Measurements from ENCODE around the gene DNAH3. TPM values are rescaled to one million over a fixed set of nuclear protein-coding genes. Genes with fewer than 3 reads are reported as not detected.

Gene DNAH3
- total RNA-seq, 1 donor from 2014 or later = not detected

DNA sequence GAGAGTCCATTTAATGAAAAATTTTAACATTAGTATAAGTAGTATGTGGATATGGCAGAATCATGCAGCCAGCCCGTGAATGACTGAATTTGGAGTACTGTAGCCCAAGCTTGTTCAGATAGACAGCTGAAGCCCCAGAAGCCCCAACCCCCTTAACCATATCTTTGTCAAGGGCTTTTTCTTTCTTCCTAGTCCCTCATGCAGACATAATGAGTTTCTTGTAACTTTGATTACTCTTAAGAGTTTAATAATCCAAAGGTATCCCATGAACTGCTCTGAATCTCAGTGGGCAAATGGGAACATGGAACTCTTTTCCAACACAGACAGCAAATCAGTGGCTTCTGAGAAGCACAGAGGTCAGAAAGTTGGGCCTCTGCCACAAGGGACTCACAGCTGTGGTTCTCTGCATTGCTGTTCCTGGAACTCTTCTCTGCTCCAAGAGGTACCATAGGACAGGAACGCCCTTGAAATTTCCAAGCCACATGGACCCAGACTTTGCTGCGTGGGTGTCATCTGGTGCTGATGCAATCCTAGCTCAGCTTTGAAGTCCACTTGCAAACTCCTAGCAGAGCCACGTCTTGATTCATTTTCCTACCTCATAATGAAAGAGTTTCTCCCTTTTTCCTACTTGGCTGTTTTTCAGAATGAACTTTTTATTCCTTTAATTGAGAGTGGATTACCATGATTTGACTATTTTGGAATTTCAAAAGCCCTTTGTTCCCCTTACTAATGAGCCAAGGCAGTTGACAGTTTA lies 232.0 kb downstream of the DNAH3 start:
- no peak overlapping the region for H3K4me3 Mint-ChIP-seq (ENCODE audit: unreplicated experiment)
- no peaks in the 10 kb centered on the region for H3K9me3 Mint-ChIP-seq (ENCODE audit: unreplicated experiment)
- peaks cover 7% of the 10 kb centered on the region for H3K4me1 Mint-ChIP-seq (ENCODE audit: unreplicated experiment)
- no peak for TF ChIP-seq CTCF (IDR thresholded peaks at IDR 0.05)
- H3K27me3 Mint-ChIP-seq (ENCODE audit: unreplicated experiment) = no peaks in the 10 kb centered on the region
- peaks cover 9% of the 10 kb centered on the region for H3K36me3 Mint-ChIP-seq (ENCODE audit: unreplicated experiment)
- H3K27ac Mint-ChIP-seq (ENCODE audit: unreplicated experiment) = no peak overlapping the region
- no peak for DNase-seq (ENCODE audit: extremely low spot score, unreplicated experiment)

GRCh38 chr16:20916942-20917341 lies 233.7 kb downstream of the DNAH3 start:
- Mint-ChIP-seq H3K27ac (ENCODE audit: unreplicated experiment) (no peak overlapping the region), H3K4me3 (ENCODE audit: unreplicated experiment) (no peak overlapping the region), H3K27me3 (ENCODE audit: unreplicated experiment) (no peaks in the 10 kb centered on the region), H3K4me1 (ENCODE audit: unreplicated experiment) (peaks cover 9% of the 10 kb centered on the region), H3K9me3 (ENCODE audit: unreplicated experiment) (no peaks in the 10 kb centered on the region), H3K36me3 (ENCODE audit: unreplicated experiment) (peaks cover 9% of the 10 kb centered on the region)
- TF ChIP-seq CTCF (IDR thresholded peaks at IDR 0.05) = no peak
- DNase-seq (ENCODE audit: extremely low spot score, unreplicated experiment) = no peak

- peaks cover 9% of the 10 kb centered on the region for H3K36me3 Mint-ChIP-seq (ENCODE audit: unreplicated experiment)
- H3K9me3 Mint-ChIP-seq (ENCODE audit: unreplicated experiment) = no peaks in the 10 kb centered on the region
- H3K4me3 Mint-ChIP-seq (ENCODE audit: unreplicated experiment) = no peak overlapping the region
- peaks cover 12% of the 10 kb centered on the region for H3K4me1 Mint-ChIP-seq (ENCODE audit: unreplicated experiment)
- H3K27me3 Mint-ChIP-seq (ENCODE audit: unreplicated experiment) = no peaks in the 10 kb centered on the region
- peak overlapping the region; percentile 36 for H3K27ac Mint-ChIP-seq (ENCODE audit: unreplicated experiment)
- no peak for TF ChIP-seq CTCF (IDR thresholded peaks at IDR 0.05)
- no peak for DNase-seq (ENCODE audit: extremely low spot score, unreplicated experiment)
These were observed 234.4 kb downstream of the DNAH3 start for GRCh38 chr16:20916289-20916688.

DNA sequence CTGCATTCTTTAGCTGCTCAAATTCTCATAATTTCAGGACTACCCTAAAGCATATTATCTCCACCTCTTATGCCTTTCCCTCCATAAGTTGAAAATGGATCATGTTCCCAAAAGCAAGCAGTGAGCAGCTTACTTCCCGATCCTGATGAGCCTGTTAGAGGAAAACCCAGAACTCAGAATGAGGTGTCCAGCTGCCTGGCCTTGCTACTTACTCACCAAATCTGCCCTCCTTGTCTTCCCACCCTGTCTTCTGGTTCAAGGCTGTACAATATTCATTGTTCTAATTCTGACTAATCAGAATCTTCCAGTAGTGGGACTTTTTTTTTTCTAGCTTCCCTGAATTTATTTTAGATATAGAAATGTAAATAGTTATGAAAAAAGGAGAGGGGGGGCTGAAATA lies 239.3 kb downstream of the DNAH3 start:
- DNase-seq (ENCODE audit: extremely low spot score, unreplicated experiment) = no peak
- peaks cover 47% of the 10 kb centered on the region for H3K4me1 Mint-ChIP-seq (ENCODE audit: unreplicated experiment)
- no peaks in the 10 kb centered on the region for H3K9me3 Mint-ChIP-seq (ENCODE audit: unreplicated experiment)
- H3K27ac Mint-ChIP-seq (ENCODE audit: unreplicated experiment) = peak overlapping the region; percentile 85
- no peaks in the 10 kb centered on the region for H3K27me3 Mint-ChIP-seq (ENCODE audit: unreplicated experiment)
- H3K4me3 Mint-ChIP-seq (ENCODE audit: unreplicated experiment) = no peak overlapping the region
- no peak for TF ChIP-seq CTCF (IDR thresholded peaks at IDR 0.05)
- H3K36me3 Mint-ChIP-seq (ENCODE audit: unreplicated experiment) = peaks cover 3% of the 10 kb centered on the region

- no peak for DNase-seq (ENCODE audit: extremely low spot score, unreplicated experiment)
- Mint-ChIP-seq H3K4me1 (ENCODE audit: unreplicated experiment) (peaks cover 51% of the 10 kb centered on the region), H3K9me3 (ENCODE audit: unreplicated experiment) (no peaks in the 10 kb centered on the region), H3K4me3 (ENCODE audit: unreplicated experiment) (no peak overlapping the region), H3K27ac (ENCODE audit: unreplicated experiment) (peak overlapping the region; percentile 85), H3K36me3 (ENCODE audit: unreplicated experiment) (no peaks in the 10 kb centered on the region), H3K27me3 (ENCODE audit: unreplicated experiment) (no peaks in the 10 kb centered on the region)
- TF ChIP-seq CTCF (IDR thresholded peaks at IDR 0.05) = no peak
These were observed 239.8 kb downstream of the DNAH3 start for GRCh38 chr16:20910781-20911321.
